OCI-LY1 (cell line): ENCODE results near the gene EXOC6B.

Experiments used
- H2AFZ ChIP-seq: fragments of 200-600 bp; sonication (generic), shearing (Covaris generic); 2 replicates; pipeline ENCODE4 v1.6.0; 2014; ENCODE audit warnings: antibody characterized with exemption, mild to moderate bottlenecking, low read length
- H3F3A ChIP-seq: fragments of 200-600 bp; sonication (generic), shearing (Covaris generic); 2 replicates; pipeline ENCODE4 v1.6.0; 2014; ENCODE audit warnings: mild to moderate bottlenecking, antibody characterized with exemption, low read length, moderate library complexity; ENCODE audit not compliant: insufficient read depth
- H3K27ac ChIP-seq: fragments of 200-600 bp; sonication (generic); 2 replicates; pipeline ENCODE4 v1.5.1; 2014; ENCODE audit warnings: low read length, mixed run types, mild to moderate bottlenecking, low read depth; ENCODE audit not compliant: poor library complexity, severe bottlenecking
- H3K27me3 ChIP-seq: fragments of 200-600 bp; sonication (generic); 2 replicates; pipeline ENCODE4 v1.6.0; 2014; ENCODE audit warnings: antibody characterized with exemption, mild to moderate bottlenecking, low read length, moderate library complexity; ENCODE audit not compliant: insufficient read depth
- H3K36me3 ChIP-seq: fragments of 200-600 bp; sonication (generic); 2 replicates; pipeline ENCODE4 v1.6.1; 2014; ENCODE audit warnings: mild to moderate bottlenecking, antibody characterized with exemption, low read length, moderate library complexity, mixed read lengths; ENCODE audit not compliant: insufficient read depth
- H3K4me1 ChIP-seq: fragments of 200-600 bp; sonication (generic); 2 replicates; pipeline ENCODE4 v1.5.1; 2014; ENCODE audit warnings: mild to moderate bottlenecking, low read length, moderate library complexity; ENCODE audit not compliant: insufficient read depth, severe bottlenecking
- H3K4me2 ChIP-seq: fragments of 200-600 bp; sonication (generic), shearing (Covaris generic); 2 replicates; pipeline ENCODE4 v1.6.1; 2014; ENCODE audit warnings: low read length
- H3K4me3 ChIP-seq: fragments of 200-600 bp; sonication (generic); 2 replicates; pipeline ENCODE4 v1.5.1; 2014; ENCODE audit warnings: low read length, low read depth, mild to moderate bottlenecking, mixed read lengths; ENCODE audit not compliant: poor library complexity, severe bottlenecking
- H3K79me2 ChIP-seq: fragments of 200-600 bp; shearing (Covaris generic); 2 replicates; pipeline ENCODE4 v1.6.1; 2016; ENCODE audit warnings: mixed run types, low read length, mixed read lengths; ENCODE audit not compliant: insufficient read depth
- H3K9ac ChIP-seq: fragments of 200-600 bp; sonication (generic), shearing (Covaris generic); 2 replicates; pipeline ENCODE4 v1.6.1; 2014; ENCODE audit warnings: mild to moderate bottlenecking, low read length, mixed read lengths
- H3K9me2 ChIP-seq: fragments of 200-600 bp; sonication (generic), shearing (Covaris generic); 2 replicates; pipeline ENCODE4 v1.6.1; 2014; ENCODE audit warnings: low read depth, mild to moderate bottlenecking, low read length, mixed read lengths
- H3K9me3 ChIP-seq: fragments of 200-600 bp; shearing (Covaris generic); 2 replicates; pipeline ENCODE4 v1.6.1; 2014; ENCODE audit warnings: low read length, mixed read lengths
- H4K20me1 ChIP-seq: fragments of 200-600 bp; sonication (generic), shearing (Covaris generic); 2 replicates; pipeline ENCODE4 v1.6.0; 2016; ENCODE audit warnings: mild to moderate bottlenecking, low read length; ENCODE audit not compliant: insufficient read depth
- CTCF ChIP-seq: fragments of 200-600 bp; sonication (generic), shearing (Covaris generic); IDR thresholded peaks from 2 replicates; pipeline ENCODE4 v1.5.1; 2017; ENCODE audit warnings: mild to moderate bottlenecking, antibody characterized with exemption, low read length, moderate library complexity, mixed read lengths
- EZH2 ChIP-seq: fragments of 200-600 bp; sonication (generic), shearing (Covaris generic); IDR thresholded peaks from 2 replicates; pipeline ENCODE4 v1.8.0; 2017; ENCODE audit warnings: borderline replicate concordance, mixed run types, mild to moderate bottlenecking, antibody characterized with exemption, low read length, moderate library complexity, mixed read lengths

EXOC6B gene

GRCh38 chr2:72395096-72395495 lies 430.7 kb downstream of the EXOC6B start:
- Histone ChIP-seq H3K36me3 (no peaks in the 10 kb centered on the region), H3K4me1 (no peaks in the 10 kb centered on the region), H3K27ac (no peak overlapping the region), H3K9ac (no peak overlapping the region), H3K27me3 (no peaks in the 10 kb centered on the region), H3K79me2 (no peaks in the 10 kb centered on the region), H3K4me2 (no peak overlapping the region), H3K9me2 (no peaks in the 10 kb centered on the region; the same call in 1 of the 2 replicates), H3F3A (no peaks in the 10 kb centered on the region), H2AFZ (no peak overlapping the region), H3K9me3 (0 out of 2 replicates have a peak, but pooled peaks cover 2% of the 10 kb centered on the region), H4K20me1 (no peaks in the 10 kb centered on the region), H3K4me3 (no peak overlapping the region)
- TF ChIP-seq CTCF (no peak), EZH2 (no peak)

DNA sequence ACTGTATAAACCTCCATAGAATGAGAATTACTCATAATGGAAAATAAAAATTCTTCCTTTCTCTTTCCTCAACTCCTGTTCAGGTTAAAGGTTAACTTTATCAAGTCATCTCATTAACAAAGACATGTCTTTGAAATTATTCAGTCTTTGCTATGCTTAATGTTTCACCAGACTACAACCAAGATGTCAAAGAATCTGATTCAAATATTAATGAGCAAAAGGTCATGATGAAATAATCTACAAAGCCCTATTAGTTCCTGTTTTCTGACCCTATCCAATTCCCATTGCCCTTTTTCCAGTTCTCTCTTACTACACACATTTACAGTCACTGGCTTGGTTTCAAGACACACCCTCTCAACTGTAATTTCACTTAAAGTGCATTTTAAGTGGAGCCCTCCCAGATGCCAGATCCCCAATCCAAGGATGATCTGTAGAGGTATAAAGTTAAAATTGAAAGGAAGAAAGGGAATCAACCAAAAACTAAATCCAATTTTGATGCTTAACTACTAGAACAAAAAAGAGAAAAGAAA lies 431.2 kb downstream of the EXOC6B start:
- Histone ChIP-seq H3K9me2 (no peaks in the 10 kb centered on the region; the same call in 1 of the 2 replicates), H3F3A (no peaks in the 10 kb centered on the region), H3K4me3 (no peak overlapping the region), H3K4me2 (no peak overlapping the region), H4K20me1 (no peaks in the 10 kb centered on the region), H3K79me2 (no peaks in the 10 kb centered on the region), H3K27ac (no peak overlapping the region), H3K36me3 (no peaks in the 10 kb centered on the region), H3K4me1 (no peaks in the 10 kb centered on the region), H2AFZ (no peak overlapping the region), H3K9ac (no peak overlapping the region), H3K9me3 (0 out of 2 replicates have a peak, but pooled peaks cover under 1% of the 10 kb centered on the region), H3K27me3 (no peaks in the 10 kb centered on the region)
- TF ChIP-seq CTCF: no peak
- TF ChIP-seq EZH2: no peak

DNA sequence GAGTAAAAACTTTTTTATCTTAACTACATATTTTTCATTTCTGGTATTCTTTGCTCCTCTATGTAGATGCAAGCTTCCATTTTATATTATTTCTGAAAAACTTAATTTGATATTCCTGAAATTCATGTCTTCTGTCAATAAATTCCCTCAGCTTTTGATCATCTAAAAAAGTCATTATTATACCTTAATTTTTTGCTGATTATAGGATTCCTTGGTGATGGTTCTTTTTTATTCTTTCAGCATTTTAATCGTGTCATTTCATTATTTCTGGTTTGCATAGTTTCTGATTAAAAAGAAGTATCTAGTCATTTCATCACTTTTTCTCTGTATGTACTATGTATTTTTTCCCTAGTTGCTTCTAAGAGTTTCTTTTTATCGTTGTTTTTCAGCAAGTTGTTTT lies 436.4 kb downstream of the EXOC6B start:
- Histone ChIP-seq H3K9me2 (no peaks in the 10 kb centered on the region; the same call in 1 of the 2 replicates), H3K4me2 (no peak overlapping the region), H3K79me2 (no peaks in the 10 kb centered on the region), H3F3A (no peaks in the 10 kb centered on the region), H3K4me1 (no peaks in the 10 kb centered on the region), H3K36me3 (no peaks in the 10 kb centered on the region), H3K27ac (no peak overlapping the region), H3K27me3 (no peaks in the 10 kb centered on the region), H2AFZ (no peak overlapping the region), H4K20me1 (no peaks in the 10 kb centered on the region), H3K9me3 (peaks cover 4% of the 10 kb centered on the region; the same call in 1 of the 2 replicates), H3K9ac (no peak overlapping the region), H3K4me3 (no peak overlapping the region)
- TF ChIP-seq EZH2 (no peak), CTCF (no peak)
